GM21619 (cell line): ENCODE data around the gene TNS3.

Source experiments
- ATAC-seq: cut with Tn5 transposase; IDR thresholded peaks from one replicate; pipeline ENCODE4 v1.9.1; 2021; ENCODE audit not compliant: unreplicated experiment

Gene TNS3

GRCh38 chr7:47295606-47296005 is 286.3 kb downstream of the TNS3 start:
- ATAC-seq = no peak

- no peak for ATAC-seq
These were observed 287.2 kb downstream of the TNS3 start for GRCh38 chr7:47294556-47295222.

GRCh38 chr7:47293884-47294555 is 287.9 kb downstream of the TNS3 start:
- no peak for ATAC-seq

GRCh38 chr7:47292832-47293309 is 289.0 kb downstream of the TNS3 start:
- no peak for ATAC-seq

- peak; percentile 96 for ATAC-seq
These were observed 290.3 kb downstream of the TNS3 start for GRCh38 chr7:47291461-47292081.

GRCh38 chr7:47290867-47291266 is 291.0 kb downstream of the TNS3 start:
- no peak for ATAC-seq

GRCh38 chr7:47290466-47290865 is 291.4 kb downstream of the TNS3 start:
- ATAC-seq = no peak

- no peak for ATAC-seq
These were observed 293.9 kb downstream of the TNS3 start for GRCh38 chr7:47288060-47288459.

GRCh38 chr7:47285860-47286491 is 295.9 kb downstream of the TNS3 start:
- no peak for ATAC-seq

GRCh38 chr7:47284691-47285635 is 296.9 kb downstream of the TNS3 start:
- ATAC-seq = no peak

- ATAC-seq = peak; percentile 68
These were observed 298.3 kb downstream of the TNS3 start for GRCh38 chr7:47283497-47284131.

GRCh38 chr7:47282790-47283496 is 299.0 kb downstream of the TNS3 start:
- ATAC-seq = no peak

GRCh38 chr7:47281966-47282643 is 299.8 kb downstream of the TNS3 start:
- ATAC-seq = no peak

GRCh38 chr7:47281161-47281560 is 300.8 kb downstream of the TNS3 start:
- no peak for ATAC-seq

- no peak for ATAC-seq
These were observed 301.8 kb downstream of the TNS3 start for GRCh38 chr7:47280114-47280513.

- ATAC-seq = no peak
These were observed 303.9 kb downstream of the TNS3 start for GRCh38 chr7:47278043-47278442.

GRCh38 chr7:47277321-47277781 is 304.6 kb downstream of the TNS3 start:
- no peak for ATAC-seq

- ATAC-seq = no peak
These were observed 307.7 kb downstream of the TNS3 start for GRCh38 chr7:47273974-47274766.
